ENCODE data around the gene IGFBP2.

IGFBP2 gene

DNA sequence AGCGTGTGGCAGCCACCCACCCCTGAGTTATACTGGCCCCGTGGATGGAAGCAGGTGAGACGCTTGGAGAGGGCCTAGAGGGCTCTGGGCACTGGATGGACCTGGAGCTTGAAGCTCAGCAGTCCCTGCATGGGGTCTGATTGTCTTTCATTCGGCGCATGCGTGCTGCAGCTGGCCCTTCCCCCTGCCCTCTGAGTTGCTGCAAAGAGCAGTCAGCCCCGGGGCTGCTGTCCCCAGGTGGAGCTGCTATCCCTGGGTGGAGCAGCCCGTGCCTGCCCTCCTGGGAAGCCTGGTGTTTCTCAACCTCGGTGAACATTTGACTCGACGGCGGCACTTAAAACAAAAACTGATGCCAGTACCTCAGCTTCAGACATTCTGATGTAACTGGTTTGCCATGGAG is 32.5 kb downstream of the IGFBP2 start:
- no peaks in the 10 kb centered on the region for H3K9me3 ChIP-seq
- no peak overlapping the region for H3K4me3 ChIP-seq (ENCODE audit: low read depth in 1 of 2, low read length in 1 of 2)
- H3K4me1 ChIP-seq (ENCODE audit: control insufficient read depth in 1 of 2, insufficient read depth in 1 of 2, low read depth in 1 of 2, low read length in 1 of 2): no peaks in the 10 kb centered on the region
- no peak overlapping the region for H3K27ac ChIP-seq
- no peaks in the 10 kb centered on the region for H3K27me3 ChIP-seq
- H3K36me3 ChIP-seq: no peaks in the 10 kb centered on the region
- TF ChIP-seq, protein P1, sequence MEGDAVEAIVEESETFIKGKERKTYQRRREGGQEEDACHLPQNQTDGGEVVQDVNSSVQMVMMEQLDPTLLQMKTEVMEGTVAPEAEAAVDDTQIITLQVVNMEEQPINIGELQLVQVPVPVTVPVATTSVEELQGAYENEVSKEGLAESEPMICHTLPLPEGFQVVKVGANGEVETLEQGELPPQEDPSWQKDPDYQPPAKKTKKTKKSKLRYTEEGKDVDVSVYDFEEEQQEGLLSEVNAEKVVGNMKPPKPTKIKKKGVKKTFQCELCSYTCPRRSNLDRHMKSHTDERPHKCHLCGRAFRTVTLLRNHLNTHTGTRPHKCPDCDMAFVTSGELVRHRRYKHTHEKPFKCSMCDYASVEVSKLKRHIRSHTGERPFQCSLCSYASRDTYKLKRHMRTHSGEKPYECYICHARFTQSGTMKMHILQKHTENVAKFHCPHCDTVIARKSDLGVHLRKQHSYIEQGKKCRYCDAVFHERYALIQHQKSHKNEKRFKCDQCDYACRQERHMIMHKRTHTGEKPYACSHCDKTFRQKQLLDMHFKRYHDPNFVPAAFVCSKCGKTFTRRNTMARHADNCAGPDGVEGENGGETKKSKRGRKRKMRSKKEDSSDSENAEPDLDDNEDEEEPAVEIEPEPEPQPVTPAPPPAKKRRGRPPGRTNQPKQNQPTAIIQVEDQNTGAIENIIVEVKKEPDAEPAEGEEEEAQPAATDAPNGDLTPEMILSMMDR (IDR thresholded peaks at IDR 0.05): no peak

DNA sequence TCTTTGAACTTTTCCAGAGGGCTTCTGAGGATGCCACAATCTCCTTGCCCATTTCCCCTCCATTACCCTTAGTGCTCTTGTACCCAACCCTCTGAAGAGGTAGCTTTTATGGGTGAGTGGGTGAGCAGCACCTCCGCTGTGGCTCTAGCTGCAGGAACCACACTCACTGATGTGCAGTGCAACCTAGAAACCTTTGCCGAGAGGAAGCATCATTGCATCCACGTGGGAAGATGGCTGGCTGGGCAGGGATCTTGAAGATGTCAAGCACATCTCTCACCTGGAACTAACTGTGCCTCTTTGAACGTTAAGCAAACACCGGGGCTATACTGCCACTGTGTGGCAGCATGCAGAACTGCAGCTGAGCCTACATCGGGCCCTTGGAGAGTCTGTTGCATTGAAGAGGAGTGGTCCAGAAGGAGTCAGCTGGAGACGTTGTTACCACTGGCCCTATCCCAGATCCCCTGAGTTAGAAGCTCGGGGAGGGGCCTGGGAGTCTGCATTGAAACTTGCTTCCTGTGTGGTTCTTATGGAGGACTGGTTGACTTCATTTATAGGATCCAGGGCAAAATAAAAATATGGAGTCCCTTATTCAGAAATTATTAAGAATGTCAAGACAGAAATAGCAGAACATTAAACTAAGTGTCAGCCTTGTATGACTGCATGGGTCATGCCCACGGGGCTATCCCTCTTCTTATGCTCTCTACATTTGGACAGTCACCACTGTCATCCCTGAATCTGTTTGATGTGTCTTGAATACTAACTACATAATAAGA is 33.4 kb downstream of the IGFBP2 start:
- Histone ChIP-seq H3K9me3 (no peaks in the 10 kb centered on the region), H3K36me3 (no peaks in the 10 kb centered on the region), H3K27me3 (no peaks in the 10 kb centered on the region), H3K4me3 (ENCODE audit: low read depth in 1 of 2, low read length in 1 of 2) (no peak overlapping the region), H3K4me1 (ENCODE audit: control insufficient read depth in 1 of 2, insufficient read depth in 1 of 2, low read depth in 1 of 2, low read length in 1 of 2) (no peaks in the 10 kb centered on the region), H3K27ac (no peak overlapping the region)
- TF ChIP-seq, protein P1 (IDR thresholded peaks at IDR 0.05): peak; percentile 81

DNA sequence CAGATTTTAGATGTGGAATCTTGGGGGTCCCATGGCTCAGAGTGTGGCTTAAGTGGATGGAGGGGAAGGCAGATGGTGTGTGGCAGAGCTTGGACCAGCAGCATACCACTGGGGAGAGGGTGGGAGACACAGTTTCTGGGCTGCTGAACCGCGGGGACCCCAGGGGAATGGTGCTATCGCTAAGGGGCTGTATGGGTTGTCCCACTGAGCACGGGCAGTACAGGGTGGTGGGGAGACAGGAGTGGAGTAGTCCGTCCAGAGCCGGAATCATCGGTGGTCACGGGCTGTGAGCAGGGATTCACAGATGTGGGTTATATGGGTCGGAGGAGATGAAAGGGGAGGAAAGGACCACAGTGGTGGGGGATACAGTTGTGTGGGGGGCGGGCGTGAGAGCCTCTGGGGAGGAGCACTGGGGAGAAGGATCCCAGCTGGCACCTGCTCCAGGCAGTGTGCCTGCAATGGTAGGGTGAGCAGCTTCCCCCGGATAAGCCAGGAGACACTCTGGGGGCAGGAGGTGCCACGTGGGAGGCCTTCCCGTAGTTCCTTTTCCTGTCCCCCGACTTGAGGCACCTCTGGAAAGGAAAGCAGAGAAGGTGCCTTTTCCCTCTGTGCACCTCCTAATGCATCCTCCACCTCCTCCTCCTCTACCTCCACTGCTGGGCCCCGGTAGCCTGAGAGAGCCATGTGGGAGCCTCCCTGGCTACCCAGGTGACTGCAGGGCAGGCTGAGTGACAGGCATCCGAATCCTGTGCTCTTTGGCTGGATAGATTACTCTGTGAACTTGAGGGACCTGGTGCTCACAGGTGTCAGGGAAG is 37.3 kb downstream of the IGFBP2 start:
- TF ChIP-seq, protein P1 (IDR thresholded peaks at IDR 0.05): no peak
- H3K4me3 ChIP-seq (ENCODE audit: low read depth in 1 of 2, low read length in 1 of 2): no peak overlapping the region
- H3K27ac ChIP-seq: no peak overlapping the region
- no peaks in the 10 kb centered on the region for H3K4me1 ChIP-seq (ENCODE audit: control insufficient read depth in 1 of 2, insufficient read depth in 1 of 2, low read depth in 1 of 2, low read length in 1 of 2)
- no peaks in the 10 kb centered on the region for H3K9me3 ChIP-seq
- H3K36me3 ChIP-seq: no peaks in the 10 kb centered on the region
- no peaks in the 10 kb centered on the region for H3K27me3 ChIP-seq

DNA sequence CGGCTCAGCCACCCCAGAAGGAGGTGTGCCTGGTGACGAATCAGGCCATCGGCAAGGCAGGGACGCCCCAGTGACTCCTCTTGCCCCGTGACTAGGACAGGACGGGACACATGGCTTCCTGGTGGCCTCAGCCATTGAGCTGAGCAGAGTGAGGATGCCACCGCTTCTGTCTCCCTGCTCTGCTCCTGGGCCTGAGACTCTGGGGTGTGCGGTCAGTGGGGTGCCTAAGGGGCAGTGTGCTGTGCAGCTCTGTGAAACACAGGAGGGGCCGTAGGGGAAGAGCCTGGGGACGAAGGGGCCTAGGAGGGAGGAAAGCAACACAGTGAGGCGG is 37.8 kb downstream of the IGFBP2 start:
- H3K4me3 ChIP-seq (ENCODE audit: low read depth in 1 of 2, low read length in 1 of 2): no peak overlapping the region
- H3K4me1 ChIP-seq (ENCODE audit: control insufficient read depth in 1 of 2, insufficient read depth in 1 of 2, low read depth in 1 of 2, low read length in 1 of 2): no peaks in the 10 kb centered on the region
- H3K27ac ChIP-seq: no peak overlapping the region
- TF ChIP-seq, protein P1 (IDR thresholded peaks at IDR 0.05): no peak
- H3K27me3 ChIP-seq: peaks cover 4% of the 10 kb centered on the region
- H3K9me3 ChIP-seq: no peaks in the 10 kb centered on the region
- no peaks in the 10 kb centered on the region for H3K36me3 ChIP-seq

DNA sequence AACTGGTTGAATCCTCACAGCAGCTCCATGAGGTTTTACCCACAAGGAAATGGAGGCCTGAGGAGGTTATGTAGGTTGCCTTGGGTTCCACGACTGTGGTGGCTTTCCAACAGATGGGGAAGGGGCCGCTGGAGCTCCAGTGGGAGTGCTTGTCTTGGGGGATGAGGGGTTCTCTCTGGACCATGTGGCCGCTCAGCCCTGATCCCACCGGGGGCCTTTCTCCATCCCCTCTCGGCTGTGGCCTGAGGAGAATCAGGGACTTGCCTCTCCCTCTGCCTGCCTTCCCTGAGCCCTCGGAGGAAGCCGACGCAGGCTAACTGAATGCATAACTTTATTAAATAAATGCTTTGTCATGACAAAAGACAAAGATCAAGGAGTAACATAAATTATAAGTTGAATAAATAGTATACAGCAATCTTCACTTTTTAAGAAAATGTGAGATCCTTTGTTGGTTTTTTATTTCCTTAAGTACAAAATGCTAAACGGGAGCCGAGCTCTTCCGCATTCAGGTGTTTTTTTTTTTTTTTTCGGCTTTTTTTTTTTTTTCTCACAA is 38.6 kb downstream of the IGFBP2 start:
- Histone ChIP-seq H3K4me3 (ENCODE audit: low read depth in 1 of 2, low read length in 1 of 2) (no peak overlapping the region), H3K36me3 (no peaks in the 10 kb centered on the region), H3K27ac (no peak overlapping the region), H3K4me1 (ENCODE audit: control insufficient read depth in 1 of 2, insufficient read depth in 1 of 2, low read depth in 1 of 2, low read length in 1 of 2) (no peaks in the 10 kb centered on the region), H3K27me3 (peaks cover 7% of the 10 kb centered on the region), H3K9me3 (no peaks in the 10 kb centered on the region)
- TF ChIP-seq, protein P1 (IDR thresholded peaks at IDR 0.05): no peak

Measured in neutrophil (primary cell).